Endothelial cell of umbilical vein (primary cell): ENCODE data around the gene ZDHHC11.

ENCODE experiments used
- CTCF ChIP-seq, 2 donors: IDR thresholded peaks; 1 replicate in 1 of 2; 2 replicates in 1 of 2; pipeline ENCODE4 v1.5.1; 2011; ENCODE audit warnings: low read length in 2 of 2, mild to moderate bottlenecking in 2 of 2, moderate library complexity in 2 of 2, control low read depth in 1 of 2, inconsistent platforms in 1 of 2, low read depth in 1 of 2; ENCODE audit not compliant: insufficient read depth in 1 of 2; ENCODE audit errors: extremely low read depth in 1 of 2
- EZH2 ChIP-seq: IDR thresholded peaks from 2 replicates; pipeline ENCODE4 v1.6.1; 2012; ENCODE audit warnings: borderline replicate concordance, low read depth, mild to moderate bottlenecking, moderate library complexity, low read length, inconsistent platforms; ENCODE audit not compliant: severe bottlenecking
- POLR2A ChIP-seq: IDR thresholded peaks from 2 replicates; pipeline ENCODE4 v1.6.1; 2012; ENCODE audit warnings: low read depth, mild to moderate bottlenecking, control low read depth, low read length
- POLR2AphosphoS5 ChIP-seq: IDR thresholded peaks from 2 replicates; pipeline ENCODE4 v1.6.1; 2012; ENCODE audit warnings: low read depth, mild to moderate bottlenecking, control low read depth, low read length, moderate library complexity; ENCODE audit not compliant: insufficient read depth

GRCh38 chr5:893137-893506 lies 42.3 kb upstream of the ZDHHC11 start:
- TF ChIP-seq EZH2 = no peak
- no peak for TF ChIP-seq CTCF (IDR thresholded peaks at IDR 0.05; ENCODE audit: extremely low read depth in 1 of 2, insufficient read depth in 1 of 2, low read depth in 1 of 2, low read length in 2 of 2)
- no peak for TF ChIP-seq POLR2AphosphoS5
- TF ChIP-seq POLR2A = no peak
